Measurements from ENCODE around the gene ETFA. TPM values are rescaled to one million over a fixed set of nuclear protein-coding genes. Genes with fewer than 3 reads are reported as not detected.

ETFA gene
- total RNA-seq, 1 experiment from 2014 or later: 84.4 TPM

- no peak for TF ChIP-seq AR (CRISPR knock-in tag; IDR thresholded peaks at IDR 0.05)
- no peak for TF ChIP-seq E2F1 (CRISPR knock-in tag; IDR thresholded peaks at IDR 0.05)
- TF ChIP-seq ZNF219 (CRISPR knock-in tag; IDR thresholded peaks at IDR 0.05; ENCODE audit: borderline replicate concordance): no peak
- TF ChIP-seq TP53 (CRISPR knock-in tag; IDR thresholded peaks at IDR 0.05): no peak
- no peak for TF ChIP-seq CREB1 (CRISPR knock-in tag; IDR thresholded peaks at IDR 0.05)
Observed at GRCh38 chr15:76206325-76206976, 104.8 kb downstream of the ETFA start (continued).

- no peak for DNase-seq (ENCODE audit: low spot score)
- POLR2A ChIA-PET: no interaction called here
- peaks cover 12% of the 10 kb centered on the region for H3K4me1 Mint-ChIP-seq
- no peak overlapping the region for H3K4me3 Mint-ChIP-seq
- ATAC-seq: no peak
- no peaks in the 10 kb centered on the region for H3K27me3 Mint-ChIP-seq (ENCODE audit: low read depth)
- TF ChIP-seq AR (CRISPR knock-in tag; IDR thresholded peaks at IDR 0.05) (no peak), GRHL2 (CRISPR knock-in tag; IDR thresholded peaks at IDR 0.05; ENCODE audit: insufficient replicate concordance, severe bottlenecking) (no peak), TEAD1 (CRISPR knock-in tag; IDR thresholded peaks at IDR 0.05) (no peak)
- CTCF ChIA-PET: no interaction called here
- no peaks in the 10 kb centered on the region for H3K9me3 Mint-ChIP-seq
- H3K36me3 Mint-ChIP-seq: no peaks in the 10 kb centered on the region
- no peak overlapping the region for H3K27ac Mint-ChIP-seq
Observed at GRCh38 chr15:76204916-76205460, 106.3 kb downstream of the ETFA start.

GRCh38 chr15:76204109-76204845 is 107.0 kb downstream of the ETFA start:
- ATAC-seq (no peak), DNase-seq (ENCODE audit: low spot score) (no peak)
- H3K4me3 Mint-ChIP-seq: no peak overlapping the region
- ChIA-PET POLR2A (no interaction called here), CTCF (no interaction called here)
- H3K36me3 Mint-ChIP-seq: no peaks in the 10 kb centered on the region
- no peaks in the 10 kb centered on the region for H3K9me3 Mint-ChIP-seq
- TF ChIP-seq CBFB (CRISPR knock-in tag; IDR thresholded peaks at IDR 0.05; ENCODE audit: low read depth) (no peak), CREB1 (CRISPR knock-in tag; IDR thresholded peaks at IDR 0.05) (no peak), IRF1 (CRISPR knock-in tag; IDR thresholded peaks at IDR 0.05) (no peak), ERG (CRISPR knock-in tag; IDR thresholded peaks at IDR 0.05) (no peak), ZBTB21 (CRISPR knock-in tag; IDR thresholded peaks at IDR 0.05; ENCODE audit: borderline replicate concordance) (no peak), MYBL2 (CRISPR knock-in tag; IDR thresholded peaks at IDR 0.05) (no peak), MAX (CRISPR knock-in tag; IDR thresholded peaks at IDR 0.05) (no peak), FOXP4 (CRISPR knock-in tag; IDR thresholded peaks at IDR 0.05) (no peak), RELA (CRISPR knock-in tag; IDR thresholded peaks at IDR 0.05; ENCODE audit: borderline replicate concordance) (no peak), FOXP1 (CRISPR knock-in tag; IDR thresholded peaks at IDR 0.05; ENCODE audit: borderline replicate concordance) (no peak), NFE2L1 (CRISPR knock-in tag; IDR thresholded peaks at IDR 0.05) (no peak), ATF2 (CRISPR knock-in tag; IDR thresholded peaks at IDR 0.05; ENCODE audit: borderline replicate concordance, low read depth) (no peak)
- H3K27me3 Mint-ChIP-seq (ENCODE audit: low read depth): no peaks in the 10 kb centered on the region
- no peak overlapping the region for H3K27ac Mint-ChIP-seq
- H3K4me1 Mint-ChIP-seq: peaks cover 19% of the 10 kb centered on the region
